DOHH2 (cell line): Measurements from ENCODE around the gene JCAD.

Experiments used
- CTCF ChIP-seq: fragments of 200-600 bp; sonication (generic); IDR thresholded peaks from one replicate; pipeline ENCODE4 v1.5.1; 2014; ENCODE audit warnings: antibody characterized with exemption, mild to moderate bottlenecking, low read depth, low read length; ENCODE audit not compliant: poor library complexity, severe bottlenecking
- EZH2phosphoT487 ChIP-seq: fragments of 200-600 bp; sonication (generic); IDR thresholded peaks from 2 replicates; pipeline ENCODE4 v1.6.1; 2017; ENCODE audit warnings: borderline replicate concordance, mild to moderate bottlenecking, antibody characterized with exemption, low read length, moderate library complexity, mixed read lengths

- TF ChIP-seq CTCF: no peak
- no peak for TF ChIP-seq EZH2phosphoT487
Measured at GRCh38 chr10:29991382-29991781, 68.0 kb downstream of the JCAD start.
